ENCODE measurements around the gene ARHGAP23. TPM values are rescaled to one million over a fixed set of nuclear protein-coding genes. Genes with fewer than 3 reads are reported as not detected.
"Not testable (repeated sequence)": the region's sequence is repeated elsewhere in the genome, so short reads cannot be mapped to it uniquely, and the experiment has no call there.

ARHGAP23 gene
- total RNA-seq, 5 donors from 2014 or later (not counting 1 experiment from before 2014, with no cell fraction given): 0.40 to 1.2 (median 0.61) TPM

GRCh38 chr17:38503286-38503913 lies 75.1 kb downstream of the ARHGAP23 start:
- peaks cover 0 to 14% of the 10 kb centered on the region in 2 experiments for H3K27me3 ChIP-seq (replicated peaks in 1 of 2; ENCODE audit: control insufficient read depth in 2 of 2, extremely low read depth in 1 of 2, insufficient read depth in 2 of 2, low read length in 1 of 2)
- ATAC-seq (replicated peaks in 1 of 4); H3K27ac Mint-ChIP-seq; DNase-seq; POLR2A ChIA-PET; CTCF ChIA-PET; H3K36me3 Mint-ChIP-seq; H3K27ac ChIP-seq (ENCODE audit: low read length); H3K4me1 ChIP-seq (ENCODE audit: control insufficient read depth in 1 of 2, extremely low read depth in 1 of 2, insufficient read depth in 2 of 2, low read length in 2 of 2); H3K9me3 Mint-ChIP-seq; H3K9me3 ChIP-seq; H3K36me3 ChIP-seq (ENCODE audit: control insufficient read depth in 2 of 2, extremely low read depth in 1 of 2, insufficient read depth in 1 of 2, low read length in 1 of 2); H3K4me3 ChIP-seq (ENCODE audit: control insufficient read depth in 1 of 2, extremely low read depth in 1 of 2, low read length in 1 of 2); H3K4me3 Mint-ChIP-seq; H3K4me1 Mint-ChIP-seq: not testable (repeated sequence)
- peaks cover 8 to 11% of the 10 kb centered on the region in 2 donors for H3K27me3 Mint-ChIP-seq
- WGBS (ENCODE audit: insufficient coverage): 91% methylated on average over 13 of the region's 15 CpGs

DNA sequence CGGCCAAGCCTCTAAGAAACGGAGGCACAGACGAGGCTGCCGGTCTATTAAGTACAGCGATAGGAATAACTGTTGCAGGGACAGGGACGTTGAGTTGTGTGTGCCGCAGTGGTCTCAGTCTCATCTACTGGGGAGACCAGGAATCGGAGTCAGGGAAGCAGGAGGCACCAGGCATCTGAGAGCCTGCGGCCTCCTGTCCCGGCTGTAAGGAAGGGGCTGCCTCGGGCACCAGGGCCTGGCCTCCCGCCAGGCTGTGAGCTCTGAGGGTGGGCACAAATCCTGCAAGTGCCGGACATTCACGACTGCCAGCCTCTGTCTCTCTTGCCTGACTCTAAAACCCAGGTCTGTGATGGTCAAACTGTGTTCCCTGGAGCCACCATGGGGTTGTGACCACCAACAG lies 76.0 kb downstream of the ARHGAP23 start:
- H3K9me3 Mint-ChIP-seq: no peaks in the 10 kb centered on the region
- H3K4me3 Mint-ChIP-seq: no peak overlapping the region
- POLR2A ChIA-PET: no interaction called here
- 95% methylated on average over 14 of the region's 14 CpGs for WGBS (ENCODE audit: insufficient coverage)
- H3K36me3 Mint-ChIP-seq: no peaks in the 10 kb centered on the region
- ATAC-seq (replicated peaks in 1 of 4) (no peak), DNase-seq (no peak)
- Histone ChIP-seq H3K9me3 (no peaks in the 10 kb centered on the region), H3K27me3 (replicated peaks in 1 of 2; ENCODE audit: control insufficient read depth in 2 of 2, extremely low read depth in 1 of 2, insufficient read depth in 2 of 2, low read length in 1 of 2) (peaks cover 0 to 22% of the 10 kb centered on the region in 2 experiments), H3K4me1 (ENCODE audit: control insufficient read depth in 1 of 2, extremely low read depth in 1 of 2, insufficient read depth in 2 of 2, low read length in 2 of 2) (no peaks in the 10 kb centered on the region), H3K27ac (ENCODE audit: low read length) (no peak overlapping the region), H3K4me3 (ENCODE audit: control insufficient read depth in 1 of 2, extremely low read depth in 1 of 2, low read length in 1 of 2) (no peak overlapping the region), H3K36me3 (ENCODE audit: control insufficient read depth in 2 of 2, extremely low read depth in 1 of 2, insufficient read depth in 1 of 2, low read length in 1 of 2) (no peaks in the 10 kb centered on the region)
- peaks cover 0 to 5% (median under 1%) of the 10 kb centered on the region in 3 donors for H3K4me1 Mint-ChIP-seq
- H3K27me3 Mint-ChIP-seq: peaks cover 15 to 19% of the 10 kb centered on the region in 2 donors
- CTCF ChIA-PET: interaction anchor here in 1 of 2 donors (0.6 kb wide), 1 partner anchor 60 kb away, joined by 6 read pairs; no protein-coding TSS in a partner anchor
- H3K27ac Mint-ChIP-seq: no peak overlapping the region

DNA sequence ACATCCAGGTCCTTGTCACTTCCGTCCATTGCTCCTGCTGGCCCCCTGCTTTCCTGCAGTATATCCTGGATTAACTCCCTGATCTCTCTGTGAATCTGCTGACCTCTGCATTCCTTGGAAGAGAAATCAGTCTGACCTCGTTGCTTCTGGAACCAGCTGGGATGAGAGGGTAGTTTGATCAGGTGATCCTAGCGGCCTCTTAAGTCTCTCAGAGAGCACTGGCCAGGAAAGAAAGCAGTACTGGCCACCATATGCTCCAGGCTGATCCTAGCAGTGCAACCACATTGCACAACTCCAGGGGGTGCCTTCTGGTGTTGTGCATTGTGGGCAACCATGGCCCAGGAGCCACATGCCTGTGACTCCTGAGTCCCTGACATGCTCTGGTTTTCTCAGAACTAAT lies 79.2 kb downstream of the ARHGAP23 start:
- no peak for DNase-seq
- no peaks in the 10 kb centered on the region for H3K9me3 Mint-ChIP-seq
- H3K27me3 Mint-ChIP-seq: peaks cover 35 to 39% of the 10 kb centered on the region in 2 donors
- ChIA-PET CTCF (interaction anchor here in 1 of 2 donors (1.2 kb wide), 1 partner anchor 52 kb away, joined by 5 read pairs; no protein-coding TSS in a partner anchor), POLR2A (no interaction called here)
- peaks cover 5 to 19% (median 6%) of the 10 kb centered on the region in 3 donors for H3K4me1 Mint-ChIP-seq
- Histone ChIP-seq H3K4me3 (ENCODE audit: control insufficient read depth in 1 of 2, extremely low read depth in 1 of 2, low read length in 1 of 2) (no peak overlapping the region), H3K4me1 (ENCODE audit: control insufficient read depth in 1 of 2, extremely low read depth in 1 of 2, insufficient read depth in 2 of 2, low read length in 2 of 2) (peaks cover 5 to 9% of the 10 kb centered on the region in 2 experiments), H3K36me3 (ENCODE audit: control insufficient read depth in 2 of 2, extremely low read depth in 1 of 2, insufficient read depth in 1 of 2, low read length in 1 of 2) (no peaks in the 10 kb centered on the region), H3K27ac (ENCODE audit: low read length) (no peak overlapping the region), H3K9me3 (no peaks in the 10 kb centered on the region), H3K27me3 (replicated peaks in 1 of 2; ENCODE audit: control insufficient read depth in 2 of 2, extremely low read depth in 1 of 2, insufficient read depth in 2 of 2, low read length in 1 of 2) (peaks cover 0 to 45% of the 10 kb centered on the region in 2 experiments)
- H3K4me3 Mint-ChIP-seq: no peak overlapping the region
- H3K27ac Mint-ChIP-seq: no peak overlapping the region
- no peaks in the 10 kb centered on the region for H3K36me3 Mint-ChIP-seq
- no peak for ATAC-seq (replicated peaks in 1 of 4)
- WGBS (ENCODE audit: insufficient coverage): 100% methylated on average over 1 of the region's 3 CpGs

DNA sequence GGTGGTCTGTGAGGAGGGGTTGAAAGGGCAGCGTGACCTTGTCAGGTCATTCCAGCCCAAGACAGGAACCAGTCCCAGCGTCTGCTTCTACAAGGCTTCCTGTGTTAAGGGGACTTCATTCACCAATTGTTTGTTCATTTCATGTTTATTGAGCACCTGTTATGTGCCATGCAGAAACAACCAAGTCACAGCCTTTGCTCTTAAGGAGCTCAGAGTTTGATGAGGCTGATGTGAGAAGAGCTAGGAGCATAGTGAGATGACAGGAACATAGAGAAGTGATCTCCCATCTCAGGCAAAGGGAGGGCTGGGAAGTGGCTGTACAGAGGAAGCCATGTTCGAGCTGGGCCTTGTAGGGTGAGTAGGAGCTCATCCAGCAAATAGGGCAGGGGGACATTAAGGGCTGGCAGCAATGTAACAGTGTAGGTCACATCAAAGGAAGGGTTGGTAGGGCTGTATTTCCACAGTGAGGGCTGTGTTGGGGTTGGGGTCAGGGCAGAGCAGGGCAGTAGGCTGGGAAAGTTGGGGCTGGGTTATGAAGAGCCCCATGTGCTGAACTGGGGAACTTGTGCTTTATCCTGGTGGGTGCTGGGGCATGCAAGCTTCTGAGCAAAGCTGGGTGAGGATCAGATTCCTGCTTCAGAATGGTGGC lies 79.8 kb downstream of the ARHGAP23 start:
- no peak for DNase-seq
- H3K36me3 Mint-ChIP-seq: no peaks in the 10 kb centered on the region
- H3K27me3 Mint-ChIP-seq: peaks cover 39 to 40% of the 10 kb centered on the region in 2 donors
- ChIA-PET POLR2A (no interaction called here), CTCF (interaction anchor here in 1 of 2 donors (1.2 kb wide), 1 partner anchor 51 kb away, joined by 5 read pairs; no protein-coding TSS in a partner anchor)
- ATAC-seq (replicated peaks in 1 of 4): no peak
- H3K27ac Mint-ChIP-seq: peak overlapping the region in 1 of 2 donors; percentile 19
- no peaks in the 10 kb centered on the region for H3K9me3 Mint-ChIP-seq
- peak overlapping the region in 1 of 3 donors; percentile 83 for H3K4me3 Mint-ChIP-seq
- Histone ChIP-seq H3K27ac (ENCODE audit: low read length) (no peak overlapping the region), H3K4me3 (ENCODE audit: control insufficient read depth in 1 of 2, extremely low read depth in 1 of 2, low read length in 1 of 2) (no peak overlapping the region), H3K36me3 (ENCODE audit: control insufficient read depth in 2 of 2, extremely low read depth in 1 of 2, insufficient read depth in 1 of 2, low read length in 1 of 2) (no peaks in the 10 kb centered on the region), H3K27me3 (replicated peaks in 1 of 2; ENCODE audit: control insufficient read depth in 2 of 2, extremely low read depth in 1 of 2, insufficient read depth in 2 of 2, low read length in 1 of 2) (peaks cover 0 to 49% of the 10 kb centered on the region in 2 experiments), H3K9me3 (no peaks in the 10 kb centered on the region), H3K4me1 (ENCODE audit: control insufficient read depth in 1 of 2, extremely low read depth in 1 of 2, insufficient read depth in 2 of 2, low read length in 2 of 2) (peaks cover 5 to 9% of the 10 kb centered on the region in 2 experiments)
- peaks cover 5 to 19% (median 6%) of the 10 kb centered on the region in 3 donors for H3K4me1 Mint-ChIP-seq
- 72% methylated on average over 2 of the region's 3 CpGs for WGBS (ENCODE audit: insufficient coverage)

DNA sequence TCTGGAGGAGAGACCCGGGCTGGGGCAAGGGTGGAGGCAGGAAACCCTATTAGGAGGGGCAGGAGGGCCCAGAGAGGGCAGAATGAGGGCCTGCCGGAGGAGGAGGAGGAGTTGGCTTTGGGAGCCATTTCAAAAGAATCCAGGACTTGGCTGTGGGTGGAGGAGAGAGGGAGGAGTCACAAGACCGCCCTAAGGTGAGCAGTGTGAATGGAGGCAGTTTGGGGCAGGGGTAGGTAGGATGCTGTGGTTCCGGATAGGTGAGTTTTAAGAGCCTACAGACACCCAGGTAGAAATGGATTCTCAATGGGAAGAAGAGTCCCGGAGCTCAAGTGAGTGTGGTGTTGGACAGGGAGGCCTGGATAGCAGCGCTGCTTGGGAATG lies 80.3 kb downstream of the ARHGAP23 start:
- peaks cover 39 to 40% of the 10 kb centered on the region in 2 donors for H3K27me3 Mint-ChIP-seq
- POLR2A ChIA-PET: no interaction called here
- DNase-seq: no peak
- CTCF ChIA-PET: interaction anchor here in 1 of 2 donors (1.2 kb wide), 1 partner anchor 51 kb away, joined by 5 read pairs; no protein-coding TSS in a partner anchor
- Histone ChIP-seq H3K36me3 (ENCODE audit: control insufficient read depth in 2 of 2, extremely low read depth in 1 of 2, insufficient read depth in 1 of 2, low read length in 1 of 2) (no peaks in the 10 kb centered on the region), H3K4me1 (ENCODE audit: control insufficient read depth in 1 of 2, extremely low read depth in 1 of 2, insufficient read depth in 2 of 2, low read length in 2 of 2) (peaks cover 5 to 9% of the 10 kb centered on the region in 2 experiments), H3K27ac (ENCODE audit: low read length) (no peak overlapping the region), H3K27me3 (replicated peaks in 1 of 2; ENCODE audit: control insufficient read depth in 2 of 2, extremely low read depth in 1 of 2, insufficient read depth in 2 of 2, low read length in 1 of 2) (peaks cover 0 to 54% of the 10 kb centered on the region in 2 experiments), H3K9me3 (no peaks in the 10 kb centered on the region), H3K4me3 (ENCODE audit: control insufficient read depth in 1 of 2, extremely low read depth in 1 of 2, low read length in 1 of 2) (no peak overlapping the region)
- 98% methylated on average over 6 of the region's 6 CpGs for WGBS (ENCODE audit: insufficient coverage)
- ATAC-seq (replicated peaks in 1 of 4): no peak
- no peaks in the 10 kb centered on the region for H3K9me3 Mint-ChIP-seq
- peaks cover 5 to 19% (median 6%) of the 10 kb centered on the region in 3 donors for H3K4me1 Mint-ChIP-seq
- no peaks in the 10 kb centered on the region for H3K36me3 Mint-ChIP-seq
- H3K4me3 Mint-ChIP-seq: peak overlapping the region in 1 of 3 donors; percentile 83
- peak overlapping the region in 1 of 2 donors; percentile 19 for H3K27ac Mint-ChIP-seq

DNA sequence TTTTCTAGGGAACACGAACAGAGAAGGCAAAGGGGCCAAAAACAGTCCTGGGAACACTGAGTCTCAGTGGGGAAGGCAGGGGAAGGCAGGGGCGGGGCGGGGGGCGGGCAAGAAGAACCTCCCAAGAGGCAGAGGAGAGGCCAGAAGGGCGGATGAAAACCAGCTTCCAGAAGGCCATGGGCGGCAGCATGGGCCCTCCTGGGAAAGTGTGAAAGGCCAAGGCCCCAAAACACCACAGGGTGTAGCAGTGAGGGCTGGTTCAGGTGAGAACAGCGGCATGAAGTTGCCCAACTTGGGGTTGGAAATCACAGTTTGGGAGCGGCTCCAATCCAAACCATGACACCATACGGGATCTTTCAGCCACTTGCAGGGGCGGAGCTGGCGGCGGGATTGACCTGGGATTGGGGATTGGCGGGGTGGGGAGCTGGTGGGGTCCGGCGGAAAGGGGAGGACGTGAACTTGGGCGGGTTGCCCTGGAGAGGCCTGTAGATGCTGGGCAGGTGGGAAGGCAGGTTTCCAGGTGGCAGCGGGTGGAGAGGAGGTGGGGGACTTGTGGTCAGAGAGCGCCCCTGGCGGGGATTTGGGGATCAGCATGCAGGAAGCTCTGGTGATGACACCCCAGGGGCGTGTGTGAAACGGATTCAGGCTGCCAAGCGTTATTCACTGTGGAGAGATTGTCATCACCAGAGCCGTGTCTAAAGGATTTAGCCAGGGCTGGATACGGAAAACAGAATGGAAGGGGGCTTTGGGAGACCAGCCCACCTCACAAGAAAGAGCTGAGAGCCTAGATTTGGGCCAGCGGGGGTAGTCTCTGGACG lies 80.9 kb downstream of the ARHGAP23 start:
- H3K9me3 Mint-ChIP-seq: no peaks in the 10 kb centered on the region
- Histone ChIP-seq H3K4me1 (ENCODE audit: control insufficient read depth in 1 of 2, extremely low read depth in 1 of 2, insufficient read depth in 2 of 2, low read length in 2 of 2) (peaks cover 5 to 9% of the 10 kb centered on the region in 2 experiments), H3K4me3 (ENCODE audit: control insufficient read depth in 1 of 2, extremely low read depth in 1 of 2, low read length in 1 of 2) (peak overlapping the region; percentile 21 to 42), H3K9me3 (no peaks in the 10 kb centered on the region), H3K27me3 (replicated peaks in 1 of 2; ENCODE audit: control insufficient read depth in 2 of 2, extremely low read depth in 1 of 2, insufficient read depth in 2 of 2, low read length in 1 of 2) (peaks cover 0 to 57% of the 10 kb centered on the region in 2 experiments), H3K36me3 (ENCODE audit: control insufficient read depth in 2 of 2, extremely low read depth in 1 of 2, insufficient read depth in 1 of 2, low read length in 1 of 2) (no peaks in the 10 kb centered on the region), H3K27ac (ENCODE audit: low read length) (no peak overlapping the region)
- 57% methylated on average over 22 of the region's 27 CpGs for WGBS (ENCODE audit: insufficient coverage)
- DNase-seq: peak; percentile 22 to 78 (median 64)
- peaks cover 5 to 19% (median 6%) of the 10 kb centered on the region in 3 donors for H3K4me1 Mint-ChIP-seq
- peaks cover 39 to 40% of the 10 kb centered on the region in 2 donors for H3K27me3 Mint-ChIP-seq
- H3K36me3 Mint-ChIP-seq: no peaks in the 10 kb centered on the region
- ATAC-seq (replicated peaks in 1 of 4): peak; percentile 74 to 90 (median 80)
- peak overlapping the region; percentile 75 to 83 (median 78) for H3K4me3 Mint-ChIP-seq
- no peak overlapping the region for H3K27ac Mint-ChIP-seq
- POLR2A ChIA-PET: no interaction called here
- CTCF ChIA-PET: interaction anchor here (0.5 to 1.2 kb wide), 4 partner anchors 49 to 194 kb away, joined by 3 to 5 read pairs (median 3); no protein-coding TSS in a partner anchor

Measured in T-cell (primary cell).